HG02943 (cell line): ENCODE results near the gene PLXDC1.
"Not testable (repeated sequence)": the region's sequence is repeated elsewhere in the genome, so short reads cannot be mapped to it uniquely, and the experiment has no call there.

Experiments
- ATAC-seq: cut with Tn5 transposase; IDR thresholded peaks from one replicate; pipeline ENCODE4 v1.9.1; 2021; ENCODE audit warnings: mild to moderate bottlenecking, low read depth, moderate library complexity; ENCODE audit not compliant: unreplicated experiment

The PLXDC1 gene

DNA sequence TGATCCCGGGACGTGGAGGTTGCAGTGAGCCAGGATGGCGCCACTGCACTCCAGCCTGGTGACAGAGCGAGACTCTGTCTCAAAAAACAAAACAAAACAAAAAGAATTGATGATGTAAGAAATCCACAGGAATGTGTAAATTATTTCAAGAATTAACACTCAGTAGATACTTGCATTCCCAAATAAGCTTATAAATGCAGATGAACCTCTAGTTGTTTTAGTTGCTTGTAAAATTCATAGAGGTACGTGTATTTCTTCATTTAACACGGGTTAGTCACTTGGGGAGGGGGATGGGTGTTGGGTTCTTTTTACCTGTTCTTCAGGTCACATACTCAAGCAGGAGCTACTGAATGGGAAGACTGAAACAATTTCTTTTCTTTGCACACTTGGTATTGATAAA is 128.5 kb downstream of the PLXDC1 start:
- ATAC-seq = no peak

GRCh38 chr17:39020037-39020436 is 131.4 kb downstream of the PLXDC1 start:
- ATAC-seq = not testable (repeated sequence)

DNA sequence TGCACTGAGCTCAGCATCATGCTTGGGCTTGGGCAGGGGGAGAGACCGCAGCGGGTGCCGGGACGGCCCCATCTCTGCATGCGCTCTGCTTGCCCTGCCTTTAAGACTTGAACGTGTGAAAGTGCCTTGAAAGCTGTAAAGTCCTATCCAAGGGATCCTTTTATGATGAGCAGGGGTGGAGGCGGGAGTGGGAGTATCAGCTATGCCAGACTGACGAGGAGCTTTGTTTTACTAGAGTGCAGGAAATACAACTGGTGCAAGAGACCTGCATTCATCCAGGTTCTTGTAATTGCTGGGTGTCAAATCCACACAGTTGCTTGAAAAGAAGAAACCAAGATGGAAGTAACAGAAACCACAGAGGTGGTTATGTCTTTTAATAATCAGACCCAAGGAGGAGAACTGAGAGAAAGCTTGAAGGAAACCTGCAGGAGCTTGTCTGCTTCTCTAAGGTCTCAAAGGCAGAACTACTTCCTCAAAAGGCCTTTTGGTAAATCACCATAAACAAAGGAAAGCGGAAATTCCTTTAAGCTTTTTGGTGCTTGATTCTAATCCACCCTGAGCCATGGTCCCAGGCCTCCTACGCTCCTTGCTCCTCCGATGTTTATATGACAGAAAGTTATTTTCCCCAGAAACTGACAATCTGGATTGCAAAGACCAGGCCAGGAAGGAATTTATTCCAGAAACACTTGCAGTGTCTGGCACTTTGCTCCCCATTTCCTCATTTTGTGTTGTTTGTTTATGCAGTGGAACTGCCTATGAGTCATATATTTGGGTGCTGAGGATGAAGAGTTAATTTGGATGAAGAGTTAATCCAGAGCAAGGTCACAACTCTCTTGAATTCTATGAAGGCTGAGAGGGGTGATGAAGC is 132.9 kb downstream of the PLXDC1 start:
- no peak for ATAC-seq

DNA sequence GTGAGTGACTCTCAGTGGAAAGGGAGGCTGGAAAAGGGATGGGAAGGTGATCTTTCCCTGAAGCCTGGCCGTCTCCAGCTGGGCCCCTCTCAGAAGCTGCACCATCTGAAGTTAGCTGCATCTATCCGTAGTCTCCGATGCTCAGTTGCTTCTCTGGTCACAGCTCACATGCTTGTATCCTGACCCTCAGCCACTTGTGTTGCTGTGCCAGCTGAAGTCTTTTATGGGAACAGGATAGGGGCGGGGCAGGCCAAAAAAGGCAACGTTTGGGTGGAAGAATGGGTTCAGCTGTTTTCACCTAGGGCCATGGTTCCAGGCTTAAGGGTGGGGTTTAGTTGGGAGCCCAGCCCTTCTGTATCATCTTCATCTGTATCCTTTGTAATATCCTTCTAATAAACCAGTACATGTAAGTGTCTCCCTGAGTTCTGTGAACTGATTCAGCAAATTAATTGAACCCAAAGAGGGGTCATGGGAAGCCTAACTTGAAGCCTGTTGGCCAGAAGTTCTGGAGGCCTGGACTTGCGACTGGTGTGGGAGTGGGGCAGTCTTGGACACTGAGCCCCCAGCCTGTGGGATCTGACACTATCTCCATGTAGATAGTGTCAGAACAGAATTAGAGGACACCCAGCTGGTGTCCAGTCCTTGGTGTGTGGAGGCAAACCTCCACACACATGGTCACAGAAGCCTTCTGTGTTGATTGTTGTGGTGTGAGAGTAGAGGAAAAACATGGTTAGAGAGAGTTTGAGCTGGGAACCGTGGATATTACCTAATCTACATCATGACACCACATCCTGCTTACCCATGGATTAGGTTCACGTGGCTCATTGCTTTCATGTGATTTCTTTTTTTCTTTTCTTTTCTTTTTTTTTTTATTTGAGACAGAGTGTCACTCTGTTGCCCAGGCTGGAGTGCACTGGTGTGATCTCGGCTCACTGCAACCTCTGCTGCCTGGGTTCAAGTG is 135.0 kb downstream of the PLXDC1 start:
- no peak for ATAC-seq

GRCh38 chr17:39015546-39015935 is 135.9 kb downstream of the PLXDC1 start:
- no peak for ATAC-seq

GRCh38 chr17:39014795-39015545 is 136.5 kb downstream of the PLXDC1 start:
- no peak for ATAC-seq

GRCh38 chr17:39014044-39014794 is 137.2 kb downstream of the PLXDC1 start:
- ATAC-seq = no peak
